ENCODE measurements around the gene EFNA2.
A peak's percentile ranks its signal among the peaks of the same experiment; 100 is the strongest.

Gene EFNA2

DNA sequence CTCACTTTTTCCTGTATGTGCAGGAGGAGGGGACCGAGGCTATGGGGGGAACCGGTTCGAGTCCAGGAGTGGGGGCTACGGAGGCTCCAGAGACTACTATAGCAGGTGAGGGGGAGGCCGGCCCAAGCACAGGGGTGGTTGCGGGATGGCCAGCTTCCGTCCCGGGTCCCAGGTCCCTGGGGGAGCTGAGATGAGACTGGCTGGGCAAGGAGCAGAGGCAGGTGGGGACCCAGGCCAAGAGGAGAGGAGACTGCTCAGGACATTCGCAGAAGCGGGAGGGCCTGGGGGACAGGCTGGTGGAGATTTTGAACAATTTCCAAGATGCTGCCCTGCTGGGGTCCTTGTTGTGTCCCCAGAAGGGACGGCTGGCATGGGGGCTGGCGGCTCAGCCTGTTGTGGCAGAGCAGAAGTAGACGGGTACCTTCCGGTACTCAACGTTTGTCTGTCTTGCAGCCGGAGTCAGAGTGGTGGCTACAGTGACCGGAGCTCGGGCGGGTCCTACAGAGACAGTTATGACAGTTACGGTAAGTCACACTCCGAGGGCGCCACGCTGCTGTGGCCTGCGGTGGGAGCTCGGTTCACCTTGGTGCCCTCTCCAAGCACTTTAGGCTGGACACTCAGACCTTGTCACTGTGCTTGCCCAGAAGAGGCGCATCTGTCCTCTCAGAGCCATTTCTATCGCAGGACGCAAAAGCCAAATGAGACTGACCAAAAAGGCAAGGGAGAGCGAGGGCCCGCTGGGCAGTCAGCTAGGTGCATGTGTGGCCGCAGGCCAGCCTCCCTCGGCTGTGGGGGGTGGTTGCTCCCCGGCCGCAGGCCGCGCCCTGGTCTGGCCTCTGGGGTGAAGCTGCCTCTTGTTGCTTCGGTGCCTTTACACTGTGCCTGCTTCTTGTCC lies 13.9 kb upstream of the EFNA2 start:
- DNase-seq (ENCODE audit: low read depth in 4 of 4, low spot score in 1 of 4) = no peak

DNA sequence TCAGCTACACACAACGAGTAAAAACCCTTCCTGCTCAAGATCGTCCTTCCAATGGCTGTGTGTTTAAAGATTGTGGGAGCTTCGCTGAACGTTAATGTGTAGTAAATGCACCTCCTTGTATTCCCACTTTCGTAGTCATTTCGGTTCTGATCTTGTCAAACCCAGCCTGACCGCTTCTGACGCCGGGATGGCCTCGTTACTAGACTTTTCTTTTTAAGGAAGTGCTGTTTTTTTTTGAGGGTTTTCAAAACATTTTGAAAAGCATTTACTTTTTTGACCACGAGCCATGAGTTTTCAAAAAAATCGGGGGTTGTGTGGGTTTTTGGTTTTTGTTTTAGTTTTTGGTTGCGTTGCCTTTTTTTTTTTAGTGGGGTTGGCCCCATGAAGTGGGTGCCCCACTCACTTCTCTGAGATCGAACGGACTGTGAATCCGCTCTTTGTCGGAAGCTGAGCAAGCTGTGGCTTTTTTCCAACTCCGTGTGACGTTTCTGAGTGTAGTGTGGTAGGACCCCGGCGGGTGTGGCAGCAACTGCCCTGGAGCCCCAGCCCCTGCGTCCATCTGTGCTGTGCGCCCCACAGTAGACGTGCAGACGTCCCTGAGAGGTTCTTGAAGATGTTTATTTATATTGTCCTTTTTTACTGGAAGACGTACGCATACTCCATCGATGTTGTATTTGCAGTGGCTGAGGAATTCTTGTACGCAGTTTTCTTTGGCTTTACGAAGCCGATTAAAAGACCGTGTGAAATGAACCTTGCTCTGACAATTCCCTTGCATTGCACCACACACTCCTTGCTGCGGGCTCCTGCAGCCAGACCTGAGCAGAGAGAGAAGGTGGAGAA lies 13.0 kb upstream of the EFNA2 start:
- no peak for DNase-seq (ENCODE audit: low read depth in 4 of 4, low spot score in 1 of 4)

GRCh38 chr19:1273263-1274041 lies 12.2 kb upstream of the EFNA2 start:
- DNase-seq (ENCODE audit: low read depth in 4 of 4, low spot score in 1 of 4) = no peak

- DNase-seq (ENCODE audit: low read depth in 4 of 4, low spot score in 1 of 4) = no peak
Observed at GRCh38 chr19:1274081-1274851, 11.4 kb upstream of the EFNA2 start.

DNA sequence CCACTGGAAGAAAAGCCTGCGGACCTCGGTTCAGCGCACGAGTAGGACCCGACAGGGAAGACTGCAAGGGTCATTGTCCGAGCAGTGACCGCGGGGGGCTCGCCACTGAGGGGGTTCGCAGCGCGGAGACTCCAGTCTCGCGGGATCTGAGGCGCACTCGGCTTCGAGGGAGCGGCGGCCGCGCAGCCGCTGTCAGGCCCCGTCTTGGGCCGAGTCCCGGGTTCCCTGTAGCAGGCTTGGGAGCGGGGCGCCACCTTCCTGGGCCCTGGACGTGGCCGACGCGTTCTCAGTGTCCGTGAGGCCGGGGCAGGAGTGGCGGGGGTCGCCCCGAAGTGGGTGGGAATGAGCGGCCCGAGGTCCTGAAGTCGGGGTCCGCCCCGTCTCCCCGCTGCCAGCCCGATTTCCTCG lies 10.8 kb upstream of the EFNA2 start:
- no peak for DNase-seq (ENCODE audit: low read depth in 4 of 4, low spot score in 1 of 4)

GRCh38 chr19:1275260-1275975 lies 10.3 kb upstream of the EFNA2 start, which contains the start of gene FAM174C:
TSS of gene FAM174C (plus strand) at chr19:1275530. CDS start at chr19:1275550, 20 bp downstream.
- peak; percentile 87 to 96 (median 93) for DNase-seq (ENCODE audit: low read depth in 4 of 4, low spot score in 1 of 4)

DNA sequence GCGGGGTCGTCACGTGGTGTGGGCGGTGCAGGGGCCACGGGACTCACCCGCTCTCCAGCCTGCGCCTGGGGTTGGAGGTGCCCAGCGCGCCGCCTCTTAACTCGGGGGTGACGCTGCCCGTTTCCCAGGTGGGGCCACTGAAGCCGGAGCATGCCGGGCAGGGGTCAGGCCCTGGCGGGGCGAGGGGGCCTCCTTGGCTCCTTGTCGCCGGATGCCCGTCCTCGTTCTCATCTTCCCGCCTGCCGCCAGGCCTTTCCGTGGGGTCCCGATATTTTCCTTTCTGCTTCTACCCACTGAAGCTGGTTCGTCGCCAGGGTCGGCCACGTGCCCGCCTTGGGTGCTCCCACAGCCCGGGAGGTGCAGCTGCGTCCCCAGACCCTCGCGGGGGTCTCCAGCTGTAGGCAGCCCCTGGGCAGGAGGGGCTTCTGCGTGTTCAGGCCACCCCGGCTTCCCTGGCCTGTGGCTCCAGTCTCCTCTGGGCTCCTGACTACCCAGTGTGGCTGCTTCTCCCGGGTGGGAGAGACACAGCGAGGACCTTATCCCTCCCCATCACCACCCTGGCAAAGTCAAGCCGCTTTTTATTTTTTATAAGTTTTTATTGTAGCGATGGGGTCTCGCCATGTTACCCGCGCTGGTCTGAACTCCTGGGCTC lies 9.6 kb upstream of the EFNA2 start:
- DNase-seq (ENCODE audit: low read depth in 4 of 4, low spot score in 1 of 4) = no peak

DNA sequence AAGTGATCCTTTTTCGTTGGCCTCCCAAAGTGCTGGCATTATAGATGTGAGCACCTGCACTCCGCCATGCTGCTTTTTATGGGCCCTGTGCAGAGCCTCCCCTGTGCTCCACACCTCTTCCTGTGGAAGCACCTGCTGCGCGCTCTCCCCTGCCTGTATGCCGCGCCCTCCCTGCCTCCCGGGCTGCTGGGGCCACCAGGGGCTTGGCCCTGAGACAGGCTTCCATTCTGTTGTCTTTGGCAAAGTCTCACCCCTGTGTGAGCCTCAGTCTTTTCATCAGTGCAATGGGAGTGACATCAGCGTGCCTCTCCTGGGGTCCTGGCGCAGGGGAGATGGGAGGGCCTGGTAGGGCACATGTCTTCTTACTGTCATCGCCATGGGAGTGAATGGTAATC lies 9.0 kb upstream of the EFNA2 start:
- no peak for DNase-seq (ENCODE audit: low read depth in 4 of 4, low spot score in 1 of 4)

GRCh38 chr19:1277061-1277460 lies 8.6 kb upstream of the EFNA2 start:
- DNase-seq (ENCODE audit: low read depth in 4 of 4, low spot score in 1 of 4) = no peak

GRCh38 chr19:1278074-1278473 lies 7.6 kb upstream of the EFNA2 start:
- no peak for DNase-seq (ENCODE audit: low read depth in 4 of 4, low spot score in 1 of 4)

- no peak for DNase-seq (ENCODE audit: low read depth in 4 of 4, low spot score in 1 of 4)
Observed at GRCh38 chr19:1278713-1279660, 6.7 kb upstream of the EFNA2 start.

DNA sequence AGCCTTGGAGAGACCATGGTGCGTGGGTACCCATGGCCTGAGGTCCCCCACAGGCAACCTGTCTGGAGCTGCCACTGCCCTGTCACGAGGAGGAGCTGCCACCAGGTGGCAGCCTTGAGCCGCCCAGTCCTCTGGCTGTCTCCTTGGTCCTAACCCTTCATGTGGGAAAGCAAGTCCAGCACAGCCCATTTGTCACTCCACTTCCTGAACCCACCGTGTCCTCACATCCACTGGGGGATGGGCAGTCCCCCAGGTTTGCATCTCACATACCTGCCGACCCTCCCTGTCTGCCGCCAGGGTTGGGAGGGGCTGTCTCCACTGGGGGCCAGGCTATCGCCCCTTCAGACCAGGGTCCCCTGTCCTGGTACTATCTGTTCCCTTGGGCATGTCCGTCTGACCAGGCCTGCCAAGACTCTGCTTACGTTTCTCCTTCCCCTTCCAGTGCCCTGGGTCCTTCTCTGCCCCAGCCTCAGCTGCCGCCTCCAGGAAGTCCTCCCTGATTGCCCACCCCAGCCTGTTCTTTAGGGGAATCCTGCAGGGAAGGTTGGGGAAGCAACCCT lies 5.8 kb upstream of the EFNA2 start:
- peak in 3 of 4 experiments; percentile 65 to 67 (median 66) for DNase-seq (ENCODE audit: low read depth in 4 of 4, low spot score in 1 of 4)

DNA sequence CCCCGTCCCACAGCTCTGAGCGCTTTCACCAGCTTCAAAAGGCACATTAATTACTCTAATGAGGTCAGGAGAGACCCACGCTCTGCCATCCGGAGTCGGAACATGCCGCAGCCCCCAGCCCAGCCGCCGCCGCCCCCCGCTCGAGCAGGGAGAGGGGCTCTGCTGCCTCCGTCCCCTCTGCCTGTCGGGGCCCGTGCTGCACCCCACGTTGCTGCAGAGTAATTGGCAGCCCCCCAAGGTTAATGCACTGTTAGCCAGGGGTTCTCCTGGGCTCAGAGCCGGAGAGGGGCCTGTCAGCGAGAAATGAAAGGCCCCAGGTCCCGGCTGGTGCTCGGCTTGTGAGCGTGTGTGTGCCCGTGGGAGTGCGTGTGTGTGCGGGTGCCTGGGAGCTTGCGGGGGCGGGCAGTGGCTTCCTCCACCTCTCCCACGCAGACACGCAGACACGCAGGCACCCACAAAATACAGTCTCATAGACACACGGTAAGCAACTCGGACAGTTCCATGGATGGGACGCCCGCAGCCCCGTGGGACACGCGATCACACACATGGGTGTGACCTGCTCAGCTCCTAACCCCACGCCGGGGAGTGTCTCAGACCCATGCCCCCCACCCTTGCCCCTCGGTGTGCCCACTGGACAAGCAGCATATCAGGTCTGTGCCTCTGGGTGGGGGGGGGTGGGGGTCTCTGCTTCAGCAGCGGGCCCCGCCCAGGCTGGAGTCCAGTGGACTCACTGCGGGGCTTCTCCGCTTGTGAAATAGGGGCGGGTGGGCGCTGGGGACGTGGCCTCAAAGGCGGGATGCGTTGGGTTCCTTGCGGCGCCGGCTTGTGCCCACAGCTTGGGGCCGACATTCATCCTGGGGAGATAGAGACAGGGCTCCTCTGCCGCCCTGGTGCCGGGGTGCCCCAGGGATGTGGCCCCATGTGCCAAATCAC lies 4.8 kb upstream of the EFNA2 start:
- DNase-seq (ENCODE audit: low read depth in 4 of 4, low spot score in 1 of 4) = no peak

DNA sequence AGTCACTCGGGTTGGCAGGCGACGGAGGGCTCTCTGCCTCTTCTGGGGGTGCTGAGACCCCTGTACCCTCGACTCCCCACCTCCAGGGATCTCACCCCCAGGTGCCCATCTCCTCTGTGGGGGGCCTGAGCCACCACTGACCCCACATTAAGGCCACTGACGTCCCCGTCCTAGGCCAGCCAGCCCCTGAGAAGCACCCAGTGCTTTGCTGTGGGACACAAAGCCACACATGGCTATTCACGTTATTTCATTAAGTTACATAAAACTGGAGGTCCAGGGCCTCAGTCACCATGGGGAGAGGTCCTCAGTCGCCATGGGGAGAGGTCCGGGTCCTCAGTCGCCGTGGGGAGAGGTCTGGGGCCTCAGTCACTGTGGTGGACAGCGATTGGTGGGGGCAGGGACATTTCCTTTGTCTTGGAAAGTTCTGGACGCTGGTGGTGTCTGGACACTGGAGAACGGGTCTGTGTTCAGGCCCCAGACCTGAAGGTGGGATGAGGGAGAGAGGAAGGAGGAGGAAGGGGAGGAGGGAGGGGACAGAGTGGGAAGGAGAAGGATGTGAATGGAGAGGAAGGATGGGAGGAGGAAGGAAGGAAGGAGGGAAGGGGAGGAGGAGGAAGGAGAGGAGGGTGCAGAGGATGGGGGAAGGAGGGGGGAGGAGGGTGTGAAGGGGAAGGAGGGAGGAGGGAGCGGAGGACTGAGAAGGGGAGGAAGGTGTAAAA lies 3.9 kb upstream of the EFNA2 start:
- no peak for DNase-seq (ENCODE audit: low read depth in 4 of 4, low spot score in 1 of 4)

- DNase-seq (ENCODE audit: low read depth in 4 of 4, low spot score in 1 of 4) = no peak
Observed at GRCh38 chr19:1282588-1283206, 3.0 kb upstream of the EFNA2 start.
